MM.1S (cell line): ENCODE data around the gene CSHL1.
A peak's percentile ranks its signal among the peaks of the same experiment; 100 is the strongest.
"Not testable (repeated sequence)": the region's sequence is repeated elsewhere in the genome, so short reads cannot be mapped to it uniquely, and the experiment has no call there.

Source experiments
- DNase-seq: peaks from one replicate; pipeline ENCODE4 v3.0.0-alpha.2; 2015
- H2AFZ ChIP-seq: fragments of 300-600 bp; sonication (generic); 2 replicates; pipeline ENCODE4 v1.6.0; 2016; ENCODE audit warnings: antibody characterized with exemption, low read length
- H3F3A ChIP-seq: fragments of 300-600 bp; sonication (generic); 2 replicates; pipeline ENCODE4 v1.6.1; 2016; ENCODE audit warnings: mild to moderate bottlenecking, antibody characterized with exemption, low read length, moderate library complexity, mixed read lengths; ENCODE audit not compliant: insufficient read depth
- H3K27ac ChIP-seq: fragments of 300-600 bp; sonication (generic); 2 replicates; pipeline ENCODE4 v1.5.1; 2016; ENCODE audit warnings: mild to moderate bottlenecking, low read length
- H3K27me3 ChIP-seq: fragments of 300-600 bp; sonication (generic); replicated peaks from 2 replicates; pipeline ENCODE4 v1.6.0; 2016; ENCODE audit warnings: low read length; ENCODE audit not compliant: insufficient read depth
- H3K36me3 ChIP-seq: fragments of 300-600 bp; sonication (generic); replicated peaks from 2 replicates; pipeline ENCODE4 v1.6.1; 2016; ENCODE audit warnings: mild to moderate bottlenecking, low read length, mixed read lengths; ENCODE audit not compliant: insufficient read depth
- H3K4me1 ChIP-seq: fragments of 300-600 bp; sonication (generic); 2 replicates; pipeline ENCODE4 v1.6.1; 2016; ENCODE audit warnings: low read length, mixed read lengths
- H3K4me2 ChIP-seq: fragments of 300-600 bp; sonication (generic); 2 replicates; pipeline ENCODE4 v1.6.0; 2016; ENCODE audit warnings: low read depth, low read length
- H3K4me3 ChIP-seq: fragments of 300-600 bp; sonication (generic); 2 replicates; pipeline ENCODE4 v1.5.1; 2016; ENCODE audit warnings: low read length, mixed read lengths
- H3K79me2 ChIP-seq: fragments of 300-600 bp; sonication (generic); 2 replicates; pipeline ENCODE4 v1.6.1; 2016; ENCODE audit warnings: mixed run types, low read length, mixed read lengths
- H3K9ac ChIP-seq: fragments of 300-600 bp; sonication (generic); 2 replicates; pipeline ENCODE4 v1.6.1; 2016; ENCODE audit warnings: low read length, mixed read lengths
- H3K9me2 ChIP-seq: fragments of 300-600 bp; sonication (generic); replicated peaks from 2 replicates; pipeline ENCODE4 v1.6.1; 2016; ENCODE audit warnings: mild to moderate bottlenecking, low read length, mixed read lengths; ENCODE audit not compliant: insufficient read depth
- H3K9me3 ChIP-seq: fragments of 300-600 bp; sonication (generic); replicated peaks from 2 replicates; pipeline ENCODE4 v1.6.1; 2016; ENCODE audit warnings: mild to moderate bottlenecking, low read length, mixed read lengths; ENCODE audit not compliant: insufficient read depth
- H4K20me1 ChIP-seq: fragments of 300-600 bp; sonication (generic); 2 replicates; pipeline ENCODE4 v1.6.1; 2016; ENCODE audit warnings: mild to moderate bottlenecking, low read length, moderate library complexity, mixed read lengths; ENCODE audit not compliant: insufficient read depth
- CTCF ChIP-seq: fragments of 300-600 bp; sonication (generic); IDR thresholded peaks from 2 replicates; pipeline ENCODE4 v1.5.1; 2016; ENCODE audit warnings: antibody characterized with exemption, low read length, mixed read lengths
- EZH2 ChIP-seq: fragments of 300-600 bp; sonication (generic); optimal IDR thresholded peaks from 2 replicates; pipeline ENCODE3; 2017; ENCODE audit warnings: low read depth, mild to moderate bottlenecking, antibody characterized with exemption, low read length, mixed read lengths
- EZH2phosphoT487 ChIP-seq: fragments of 300-600 bp; sonication (generic); IDR thresholded peaks from 2 replicates; pipeline ENCODE4 v1.6.1; 2018; ENCODE audit warnings: antibody characterized with exemption, low read length

CSHL1 gene

GRCh38 chr17:63910096-63910495 lies 962 bp downstream of the CSHL1 start:
- H3K4me1 ChIP-seq: no peaks in the 10 kb centered on the region
- no peak for DNase-seq
- H3K9ac ChIP-seq: no peak overlapping the region
- H2AFZ ChIP-seq: no peak overlapping the region
- no peaks in the 10 kb centered on the region; the same call in 1 of the 2 replicates for H3K27me3 ChIP-seq
- H3K27ac ChIP-seq: no peak overlapping the region
- no peak overlapping the region for H3K4me2 ChIP-seq
- no peaks in the 10 kb centered on the region for H3K9me2 ChIP-seq
- no peak for TF ChIP-seq EZH2phosphoT487
- TF ChIP-seq CTCF: no peak
- no peak for TF ChIP-seq EZH2
- H4K20me1 ChIP-seq: no peaks in the 10 kb centered on the region
- no peaks in the 10 kb centered on the region for H3K9me3 ChIP-seq
- H3F3A ChIP-seq: no peaks in the 10 kb centered on the region
- no peaks in the 10 kb centered on the region for H3K36me3 ChIP-seq
- H3K4me3 ChIP-seq: no peak overlapping the region
- H3K79me2 ChIP-seq: no peaks in the 10 kb centered on the region

- not testable (repeated sequence) for H3K79me2 ChIP-seq, H3K4me3 ChIP-seq, H3K4me1 ChIP-seq, H3K36me3 ChIP-seq, H3K9ac ChIP-seq, H3K9me2 ChIP-seq, H3K9me3 ChIP-seq, H3K27me3 ChIP-seq, DNase-seq, H4K20me1 ChIP-seq, H2AFZ ChIP-seq, H3K27ac ChIP-seq, H3F3A ChIP-seq, H3K4me2 ChIP-seq
Observed at GRCh38 chr17:63909586-63909985, 1.5 kb downstream of the CSHL1 start.

GRCh38 chr17:63907161-63907778 lies 3.8 kb downstream of the CSHL1 start:
- H3K27me3 ChIP-seq, H3K36me3 ChIP-seq, H3K9me3 ChIP-seq, H3F3A ChIP-seq, H3K9ac ChIP-seq, H3K9me2 ChIP-seq, H3K4me1 ChIP-seq, H3K27ac ChIP-seq, H4K20me1 ChIP-seq, DNase-seq, H3K4me2 ChIP-seq, H3K79me2 ChIP-seq, H2AFZ ChIP-seq, H3K4me3 ChIP-seq: not testable (repeated sequence)

- not testable (repeated sequence) for H3K9me3 ChIP-seq, H3K4me1 ChIP-seq, H3K9me2 ChIP-seq, H2AFZ ChIP-seq, H3K36me3 ChIP-seq, H3K27ac ChIP-seq, H3F3A ChIP-seq, H3K79me2 ChIP-seq, H3K4me3 ChIP-seq, H3K9ac ChIP-seq, H3K27me3 ChIP-seq, H4K20me1 ChIP-seq, DNase-seq, H3K4me2 ChIP-seq
Observed at GRCh38 chr17:63904796-63905195, 6.3 kb downstream of the CSHL1 start.

- not testable (repeated sequence) for H3K4me3 ChIP-seq, H2AFZ ChIP-seq, H3K4me2 ChIP-seq, DNase-seq, H4K20me1 ChIP-seq, H3K27ac ChIP-seq, H3K9me3 ChIP-seq, H3F3A ChIP-seq, H3K27me3 ChIP-seq, H3K9ac ChIP-seq, H3K36me3 ChIP-seq, H3K79me2 ChIP-seq, H3K4me1 ChIP-seq, H3K9me2 ChIP-seq
- TF ChIP-seq CTCF: peak; percentile 31
Observed at GRCh38 chr17:63903787-63904201, 7.3 kb downstream of the CSHL1 start.

- not testable (repeated sequence) for H3K9ac ChIP-seq, H3K4me3 ChIP-seq, DNase-seq, H4K20me1 ChIP-seq, H3K4me1 ChIP-seq, H3K4me2 ChIP-seq, H2AFZ ChIP-seq, H3F3A ChIP-seq, H3K27me3 ChIP-seq, H3K27ac ChIP-seq, H3K9me2 ChIP-seq, H3K79me2 ChIP-seq, H3K9me3 ChIP-seq, H3K36me3 ChIP-seq
Observed at GRCh38 chr17:63901971-63902370, 9.1 kb downstream of the CSHL1 start.
